GM12873 (cell line): ENCODE data around the gene SGSM1.

Experiments used
- CTCF ChIP-seq: IDR thresholded peaks from 2 replicates; pipeline ENCODE4 v1.5.1; 2012; ENCODE audit warnings: low read depth, mild to moderate bottlenecking, moderate library complexity, low read length, control low read depth; ENCODE audit not compliant: insufficient read depth; ENCODE audit errors: missing control alignments

Gene SGSM1

GRCh38 chr22:24954856-24955255, 148.8 kb downstream of the SGSM1 start:
- no peak for TF ChIP-seq CTCF

- no peak for TF ChIP-seq CTCF
Observed at GRCh38 chr22:24957043-24957442, 151.0 kb downstream of the SGSM1 start.

- no peak for TF ChIP-seq CTCF
Observed at GRCh38 chr22:24961217-24961844, 155.3 kb downstream of the SGSM1 start.

- TF ChIP-seq CTCF, result no peak
Observed at GRCh38 chr22:24962094-24962493, 156.1 kb downstream of the SGSM1 start.

GRCh38 chr22:24962835-24963234, 156.8 kb downstream of the SGSM1 start:
- TF ChIP-seq CTCF, result no peak

- TF ChIP-seq CTCF, result no peak
Observed at GRCh38 chr22:24964441-24964840, 158.4 kb downstream of the SGSM1 start.

- TF ChIP-seq CTCF, result no peak
Observed at GRCh38 chr22:24965822-24966626, 160.0 kb downstream of the SGSM1 start.
